Effector memory CD4-positive, alpha-beta T cell (primary cell): ENCODE data around the gene NGDN.

Source experiments
- DNase-seq, 3 donors: peaks; one replicate each; pipeline ENCODE4 v3.0.0-alpha.2; 2020
- H3K27ac ChIP-seq: 2 replicates; pipeline ENCODE4 v1.7.0; 2013; ENCODE audit warnings: mild to moderate bottlenecking, low read length, moderate library complexity; ENCODE audit not compliant: insufficient read depth, poor library complexity, severe bottlenecking
- H3K27me3 ChIP-seq: replicated peaks from 2 replicates; pipeline ENCODE4 v1.7.0; 2013; ENCODE audit warnings: mild to moderate bottlenecking, low read length; ENCODE audit not compliant: insufficient read depth, control insufficient read depth, poor library complexity, severe bottlenecking
- H3K36me3 ChIP-seq: 2 replicates; pipeline ENCODE4 v1.7.0; 2013; ENCODE audit warnings: mild to moderate bottlenecking, low read length, moderate library complexity; ENCODE audit not compliant: control insufficient read depth, insufficient read depth
- H3K4me1 ChIP-seq: 2 replicates; pipeline ENCODE4 v1.7.0; 2013; ENCODE audit warnings: low read length, mild to moderate bottlenecking; ENCODE audit not compliant: control insufficient read depth, insufficient read depth, poor library complexity, severe bottlenecking
- H3K4me3 ChIP-seq: 2 replicates; pipeline ENCODE4 v1.7.0; 2013; ENCODE audit warnings: low read length, low read depth, mild to moderate bottlenecking; ENCODE audit not compliant: insufficient read depth, poor library complexity, severe bottlenecking
- H3K9me3 ChIP-seq: 2 replicates; pipeline ENCODE4 v1.7.0; 2013; ENCODE audit warnings: mild to moderate bottlenecking, low read length, moderate library complexity; ENCODE audit not compliant: control insufficient read depth

The NGDN gene

GRCh38 chr14:23439107-23439835 is 30.2 kb upstream of the NGDN start:
- Histone ChIP-seq H3K4me3 (no peak overlapping the region), H3K27me3 (no peaks in the 10 kb centered on the region), H3K9me3 (no peaks in the 10 kb centered on the region), H3K4me1 (no peaks in the 10 kb centered on the region), H3K36me3 (no peaks in the 10 kb centered on the region), H3K27ac (no peak overlapping the region)
- no peak for DNase-seq

- H3K9me3 ChIP-seq, result no peaks in the 10 kb centered on the region
- DNase-seq, result no peak
- no peak overlapping the region for H3K27ac ChIP-seq
- no peaks in the 10 kb centered on the region for H3K36me3 ChIP-seq
- no peaks in the 10 kb centered on the region for H3K4me1 ChIP-seq
- H3K4me3 ChIP-seq, result no peak overlapping the region
- H3K27me3 ChIP-seq, result no peaks in the 10 kb centered on the region
Observed at GRCh38 chr14:23441076-23441475, 28.4 kb upstream of the NGDN start.

- Histone ChIP-seq H3K4me1 (no peaks in the 10 kb centered on the region), H3K4me3 (no peak overlapping the region), H3K27ac (no peak overlapping the region), H3K36me3 (no peaks in the 10 kb centered on the region), H3K9me3 (no peaks in the 10 kb centered on the region), H3K27me3 (no peaks in the 10 kb centered on the region)
- no peak for DNase-seq
Observed at GRCh38 chr14:23442721-23443356, 26.7 kb upstream of the NGDN start.

GRCh38 chr14:23443411-23443812 is 26.1 kb upstream of the NGDN start:
- Histone ChIP-seq H3K9me3 (no peaks in the 10 kb centered on the region), H3K36me3 (no peaks in the 10 kb centered on the region), H3K4me3 (no peak overlapping the region), H3K27ac (no peak overlapping the region), H3K27me3 (no peaks in the 10 kb centered on the region), H3K4me1 (no peaks in the 10 kb centered on the region)
- DNase-seq, result no peak

GRCh38 chr14:23443881-23444280 is 25.6 kb upstream of the NGDN start:
- Histone ChIP-seq H3K9me3 (no peaks in the 10 kb centered on the region), H3K27me3 (no peaks in the 10 kb centered on the region), H3K4me1 (no peaks in the 10 kb centered on the region), H3K36me3 (no peaks in the 10 kb centered on the region), H3K4me3 (no peak overlapping the region), H3K27ac (no peak overlapping the region)
- no peak for DNase-seq

GRCh38 chr14:23444314-23444713 is 25.2 kb upstream of the NGDN start:
- H3K27me3 ChIP-seq, result no peaks in the 10 kb centered on the region
- H3K4me1 ChIP-seq, result no peaks in the 10 kb centered on the region
- no peaks in the 10 kb centered on the region for H3K36me3 ChIP-seq
- no peak overlapping the region for H3K4me3 ChIP-seq
- DNase-seq, result no peak
- H3K9me3 ChIP-seq, result no peaks in the 10 kb centered on the region
- H3K27ac ChIP-seq, result no peak overlapping the region

- Histone ChIP-seq H3K4me1 (no peaks in the 10 kb centered on the region), H3K36me3 (no peaks in the 10 kb centered on the region), H3K27ac (no peak overlapping the region), H3K27me3 (no peaks in the 10 kb centered on the region), H3K9me3 (no peaks in the 10 kb centered on the region), H3K4me3 (no peak overlapping the region)
- no peak for DNase-seq
Observed at GRCh38 chr14:23445773-23446172, 23.7 kb upstream of the NGDN start.

GRCh38 chr14:23446291-23446851 is 23.1 kb upstream of the NGDN start:
- Histone ChIP-seq H3K4me1 (no peaks in the 10 kb centered on the region), H3K27ac (no peak overlapping the region), H3K9me3 (no peaks in the 10 kb centered on the region), H3K27me3 (peaks cover 5% of the 10 kb centered on the region), H3K4me3 (no peak overlapping the region), H3K36me3 (no peaks in the 10 kb centered on the region)
- DNase-seq, result no peak

- peaks cover 6% of the 10 kb centered on the region for H3K27me3 ChIP-seq
- no peak for DNase-seq
- no peaks in the 10 kb centered on the region for H3K36me3 ChIP-seq
- H3K9me3 ChIP-seq, result no peaks in the 10 kb centered on the region
- H3K27ac ChIP-seq, result no peak overlapping the region
- H3K4me3 ChIP-seq, result no peak overlapping the region
- no peaks in the 10 kb centered on the region for H3K4me1 ChIP-seq
Observed at GRCh38 chr14:23447361-23448350, 21.8 kb upstream of the NGDN start.
